Measurements from ENCODE around the gene EIF4EBP2. TPM values are rescaled to one million over a fixed set of nuclear protein-coding genes. Genes with fewer than 3 reads are reported as not detected.

EIF4EBP2 gene
- polyA plus RNA-seq, 1 donor (not counting 4 experiments of a cell fraction or from before 2014, with no cell fraction given), result 18.9 TPM

GRCh38 chr10:70418229-70418628 is 14.3 kb downstream of the EIF4EBP2 start:
- TF ChIP-seq, protein P1, sequence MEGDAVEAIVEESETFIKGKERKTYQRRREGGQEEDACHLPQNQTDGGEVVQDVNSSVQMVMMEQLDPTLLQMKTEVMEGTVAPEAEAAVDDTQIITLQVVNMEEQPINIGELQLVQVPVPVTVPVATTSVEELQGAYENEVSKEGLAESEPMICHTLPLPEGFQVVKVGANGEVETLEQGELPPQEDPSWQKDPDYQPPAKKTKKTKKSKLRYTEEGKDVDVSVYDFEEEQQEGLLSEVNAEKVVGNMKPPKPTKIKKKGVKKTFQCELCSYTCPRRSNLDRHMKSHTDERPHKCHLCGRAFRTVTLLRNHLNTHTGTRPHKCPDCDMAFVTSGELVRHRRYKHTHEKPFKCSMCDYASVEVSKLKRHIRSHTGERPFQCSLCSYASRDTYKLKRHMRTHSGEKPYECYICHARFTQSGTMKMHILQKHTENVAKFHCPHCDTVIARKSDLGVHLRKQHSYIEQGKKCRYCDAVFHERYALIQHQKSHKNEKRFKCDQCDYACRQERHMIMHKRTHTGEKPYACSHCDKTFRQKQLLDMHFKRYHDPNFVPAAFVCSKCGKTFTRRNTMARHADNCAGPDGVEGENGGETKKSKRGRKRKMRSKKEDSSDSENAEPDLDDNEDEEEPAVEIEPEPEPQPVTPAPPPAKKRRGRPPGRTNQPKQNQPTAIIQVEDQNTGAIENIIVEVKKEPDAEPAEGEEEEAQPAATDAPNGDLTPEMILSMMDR (optimal IDR thresholded peaks at IDR 0.05 in 1 of 3, IDR thresholded peaks at IDR 0.05 in 1 of 3, conservative IDR thresholded peaks at IDR 0.05 in 1 of 3; ENCODE audit: extremely low read depth in 1 of 3, insufficient read depth in 2 of 3, low read length in 3 of 3), result no peak
- TF ChIP-seq EZH2 (IDR thresholded peaks at IDR 0.05; ENCODE audit: low read length), result no peak
- no peak overlapping the region for H2AFZ ChIP-seq (ENCODE audit: control insufficient read depth, low read length)
- H3K4me2 ChIP-seq (ENCODE audit: control insufficient read depth, extremely low read depth, insufficient read depth, low read depth, low read length), result no peak overlapping the region
- no peak overlapping the region for H3K9ac ChIP-seq (ENCODE audit: control insufficient read depth, extremely low read depth, insufficient read depth, low read length)
- peaks cover 9% of the 10 kb centered on the region for H3K79me2 ChIP-seq (ENCODE audit: control insufficient read depth, insufficient read depth, low read length)
- H3K9me1 ChIP-seq (ENCODE audit: control insufficient read depth, extremely low read depth, insufficient read depth, low read length), result no peaks in the 10 kb centered on the region
- no peak overlapping the region for H3K4me3 ChIP-seq (ENCODE audit: control insufficient read depth in 2 of 3, extremely low read depth in 1 of 3, insufficient read depth in 2 of 3, low read depth in 1 of 3, low read length in 3 of 3)
- no peak for DNase-seq (ENCODE audit: low read depth, low spot score)
- peaks cover 3% of the 10 kb centered on the region for H3K4me1 ChIP-seq (ENCODE audit: control insufficient read depth, extremely low read depth, insufficient read depth, low read length)
- peaks cover 15 to 19% of the 10 kb centered on the region in 2 experiments for H3K36me3 ChIP-seq (ENCODE audit: control insufficient read depth in 2 of 2, extremely low read depth in 1 of 2, insufficient read depth in 2 of 2, low read length in 2 of 2)
- no peaks in the 10 kb centered on the region for H4K20me1 ChIP-seq (ENCODE audit: control insufficient read depth, extremely low read depth, insufficient read depth, low read length)
- H3K27me3 ChIP-seq (ENCODE audit: control insufficient read depth, extremely low read depth, insufficient read depth, low read length), result no peaks in the 10 kb centered on the region
- H3K27ac ChIP-seq (ENCODE audit: control insufficient read depth, insufficient read depth, low read length), result peak overlapping the region; percentile 22
- FAIRE-seq, result no peak
- dilution Hi-C loops (cut with MboI; ENCODE audit: extremely low pct_ligation_motif_present, low sequenced_read_pairs), result no loop called here
- no peaks in the 10 kb centered on the region for H3K9me3 ChIP-seq (ENCODE audit: control insufficient read depth, low read depth, low read length)

DNA sequence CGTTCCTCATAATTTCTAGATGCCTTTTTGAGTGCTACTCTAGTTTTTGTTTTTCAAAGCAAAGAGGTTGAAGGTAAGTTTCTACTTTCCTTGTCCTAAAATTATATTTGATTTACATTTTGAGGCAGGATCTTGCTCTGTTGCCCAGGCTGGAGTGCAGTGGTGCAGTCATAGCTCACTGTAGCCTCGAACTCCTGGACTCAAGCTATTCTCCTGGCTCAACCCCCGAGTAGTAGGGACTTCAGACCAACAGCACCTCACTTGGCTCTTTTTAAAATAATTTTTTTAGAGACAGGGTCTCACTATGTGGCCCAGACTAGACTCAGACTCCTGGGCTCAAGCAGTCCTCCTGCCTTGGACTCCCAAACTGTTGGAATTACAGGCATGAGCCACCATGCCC is 14.8 kb downstream of the EIF4EBP2 start:
- no peaks in the 10 kb centered on the region for H3K9me3 ChIP-seq (ENCODE audit: control insufficient read depth, low read depth, low read length)
- H4K20me1 ChIP-seq (ENCODE audit: control insufficient read depth, extremely low read depth, insufficient read depth, low read length), result no peaks in the 10 kb centered on the region
- H3K79me2 ChIP-seq (ENCODE audit: control insufficient read depth, insufficient read depth, low read length), result peaks cover 6% of the 10 kb centered on the region
- no peak overlapping the region for H3K9ac ChIP-seq (ENCODE audit: control insufficient read depth, extremely low read depth, insufficient read depth, low read length)
- dilution Hi-C loops (cut with MboI; ENCODE audit: extremely low pct_ligation_motif_present, low sequenced_read_pairs), result no loop called here
- FAIRE-seq (no peak), DNase-seq (ENCODE audit: low read depth, low spot score) (no peak)
- H3K9me1 ChIP-seq (ENCODE audit: control insufficient read depth, extremely low read depth, insufficient read depth, low read length), result no peaks in the 10 kb centered on the region
- no peak overlapping the region for H3K4me3 ChIP-seq (ENCODE audit: control insufficient read depth in 2 of 3, extremely low read depth in 1 of 3, insufficient read depth in 2 of 3, low read depth in 1 of 3, low read length in 3 of 3)
- H3K36me3 ChIP-seq (ENCODE audit: control insufficient read depth in 2 of 2, extremely low read depth in 1 of 2, insufficient read depth in 2 of 2, low read length in 2 of 2), result peaks cover 16 to 23% of the 10 kb centered on the region in 2 experiments
- no peak overlapping the region for H3K27ac ChIP-seq (ENCODE audit: control insufficient read depth, insufficient read depth, low read length)
- H2AFZ ChIP-seq (ENCODE audit: control insufficient read depth, low read length), result no peak overlapping the region
- H3K4me2 ChIP-seq (ENCODE audit: control insufficient read depth, extremely low read depth, insufficient read depth, low read depth, low read length), result no peak overlapping the region
- TF ChIP-seq EZH2 (IDR thresholded peaks at IDR 0.05; ENCODE audit: low read length), result no peak
- TF ChIP-seq, protein P1 (optimal IDR thresholded peaks at IDR 0.05 in 1 of 3, IDR thresholded peaks at IDR 0.05 in 1 of 3, conservative IDR thresholded peaks at IDR 0.05 in 1 of 3; ENCODE audit: extremely low read depth in 1 of 3, insufficient read depth in 2 of 3, low read length in 3 of 3), result no peak
- no peaks in the 10 kb centered on the region for H3K27me3 ChIP-seq (ENCODE audit: control insufficient read depth, extremely low read depth, insufficient read depth, low read length)
- peaks cover 3% of the 10 kb centered on the region for H3K4me1 ChIP-seq (ENCODE audit: control insufficient read depth, extremely low read depth, insufficient read depth, low read length)
